Neural progenitor cell (in vitro differentiated cells): ENCODE measurements around the gene LIPE. TPM values are rescaled to one million over a fixed set of nuclear protein-coding genes. Genes with fewer than 3 reads are reported as not detected.

ENCODE experiments used
- DNase-seq: peaks from one replicate; pipeline ENCODE4 v3.0.0-alpha.2; 2016; ENCODE audit warnings: low spot score
- H2AFZ ChIP-seq: fragments of 200-600 bp; sonication (generic); replicated peaks from 2 replicates; pipeline ENCODE4 v1.6.1; 2016; ENCODE audit warnings: antibody characterized with exemption
- H3F3A ChIP-seq: fragments of 200-600 bp; sonication (generic); 2 replicates; pipeline ENCODE4 v1.6.1; 2016; ENCODE audit warnings: antibody characterized with exemption, low read depth
- H3K27ac ChIP-seq: fragments of 200-600 bp; sonication (generic); 2 replicates; pipeline ENCODE4 v1.5.1; 2016; ENCODE audit warnings: mild to moderate bottlenecking
- H3K27me3 ChIP-seq: fragments of 200-600 bp; sonication (generic); 2 replicates; pipeline ENCODE4 v1.6.1; 2016; ENCODE audit warnings: mild to moderate bottlenecking, moderate library complexity
- H3K36me3 ChIP-seq: fragments of 200-600 bp; sonication (generic); 2 replicates; pipeline ENCODE4 v1.5.1; 2016
- H3K4me1 ChIP-seq: fragments of 200-600 bp; sonication (generic); 2 replicates; pipeline ENCODE4 v1.6.1; 2016; ENCODE audit warnings: mixed run types
- H3K4me2 ChIP-seq: fragments of 200-600 bp; sonication (generic); 2 replicates; pipeline ENCODE4 v1.6.1; 2016
- H3K4me3 ChIP-seq: fragments of 200-600 bp; sonication (generic); 2 replicates; pipeline ENCODE4 v1.5.1; 2016
- H3K79me2 ChIP-seq: fragments of 200-600 bp; sonication (generic); 2 replicates; pipeline ENCODE4 v1.6.1; 2016; ENCODE audit warnings: low read depth
- H3K9ac ChIP-seq: fragments of 200-600 bp; sonication (generic); 2 replicates; pipeline ENCODE4 v1.6.1; 2016
- H3K9me3 ChIP-seq: fragments of 200-600 bp; sonication (generic); 2 replicates; pipeline ENCODE4 v1.5.1; 2016; ENCODE audit warnings: low read depth
- H4K20me1 ChIP-seq: fragments of 200-600 bp; sonication (generic); 2 replicates; pipeline ENCODE4 v1.6.1; 2016; ENCODE audit warnings: low read depth
- H3K27ac Mint-ChIP-seq: 3 replicates; pipeline ENCODE4 v1.8.0; 2021; ENCODE audit warnings: mixed read lengths
- H3K27me3 Mint-ChIP-seq: 2 replicates; pipeline ENCODE4 v1.8.0; 2022; ENCODE audit warnings: low read depth, mild to moderate bottlenecking, inconsistent platforms, moderate library complexity, mixed read lengths; ENCODE audit not compliant: insufficient read depth
- H3K36me3 Mint-ChIP-seq: 3 replicates; pipeline ENCODE4 v1.8.0; 2021; ENCODE audit warnings: mixed read lengths
- H3K4me1 Mint-ChIP-seq: 3 replicates; pipeline ENCODE4 v1.8.0; 2021; ENCODE audit warnings: mixed read lengths
- H3K4me3 Mint-ChIP-seq: 3 replicates; pipeline ENCODE4 v1.8.0; 2021; ENCODE audit warnings: mild to moderate bottlenecking, moderate library complexity, mixed read lengths
- H3K9me3 Mint-ChIP-seq: 3 replicates; pipeline ENCODE4 v1.8.0; 2020; ENCODE audit warnings: mixed read lengths
- CTCF ChIP-seq: fragments of 200-600 bp; sonication (generic); IDR thresholded peaks from 2 replicates; pipeline ENCODE4 v1.5.1; 2017; ENCODE audit warnings: antibody characterized with exemption, mild to moderate bottlenecking
- EZH2 ChIP-seq: fragments of 200-600 bp; sonication (generic); IDR thresholded peaks from 2 replicates; pipeline ENCODE4 v1.6.1; 2017; ENCODE audit warnings: antibody characterized with exemption, mild to moderate bottlenecking, moderate library complexity
- EZH2phosphoT487 ChIP-seq: fragments of 200-600 bp; sonication (generic); IDR thresholded peaks from 2 replicates; pipeline ENCODE4 v1.6.1; 2017; ENCODE audit warnings: antibody characterized with exemption
- total RNA-seq: library from RNA; depleted of rRNA; stranded (reverse); fragments of >200 nt; gene quantifications from 2 replicates; pipeline ENCODE4 v1.2.3, GENCODE V29; 2015; ENCODE audit warnings: low replicate concordance

The LIPE gene
- total RNA-seq, 1 donor from 2014 or later = 3.5 TPM

- Histone ChIP-seq H3K36me3 (no peaks in the 10 kb centered on the region), H4K20me1 (no peaks in the 10 kb centered on the region), H2AFZ (peak overlapping the region; percentile 94), H3F3A (peaks cover 11% of the 10 kb centered on the region), H3K79me2 (no peaks in the 10 kb centered on the region), H3K4me1 (peaks cover 5% of the 10 kb centered on the region), H3K9me3 (no peaks in the 10 kb centered on the region), H3K4me2 (peak overlapping the region; percentile 65), H3K9ac (no peak overlapping the region), H3K27me3 (peaks cover 42% of the 10 kb centered on the region), H3K4me3 (peak overlapping the region; percentile 60), H3K27ac (no peak overlapping the region)
- Mint-ChIP-seq H3K27me3 (peaks cover 20% of the 10 kb centered on the region), H3K4me3 (peak overlapping the region; percentile 76), H3K4me1 (peaks cover 10% of the 10 kb centered on the region), H3K36me3 (no peaks in the 10 kb centered on the region), H3K9me3 (peaks cover 2% of the 10 kb centered on the region), H3K27ac (peak overlapping the region; percentile 48)
- TF ChIP-seq CTCF = peak; percentile 65
- no peak for TF ChIP-seq EZH2phosphoT487
- peak; percentile 32 for TF ChIP-seq EZH2
- peak; percentile 89 for DNase-seq
Observed at GRCh38 chr19:42386974-42387707, 40.0 kb downstream of the LIPE start.

GRCh38 chr19:42380155-42380554 lies 47.0 kb downstream of the LIPE start:
- no peaks in the 10 kb centered on the region for H3K27me3 ChIP-seq
- no peak for DNase-seq
- H3K79me2 ChIP-seq = no peaks in the 10 kb centered on the region
- no peaks in the 10 kb centered on the region for H3K9me3 ChIP-seq
- Mint-ChIP-seq H3K27me3 (peaks cover 2% of the 10 kb centered on the region), H3K4me1 (peaks cover 8% of the 10 kb centered on the region), H3K27ac (no peak overlapping the region), H3K9me3 (no peaks in the 10 kb centered on the region), H3K4me3 (no peak overlapping the region), H3K36me3 (peaks cover 5% of the 10 kb centered on the region)
- no peak overlapping the region for H3K4me3 ChIP-seq
- H3K27ac ChIP-seq = no peak overlapping the region
- no peak for TF ChIP-seq CTCF
- no peak for TF ChIP-seq EZH2phosphoT487
- no peak for TF ChIP-seq EZH2
- no peak overlapping the region for H3K9ac ChIP-seq
- H3F3A ChIP-seq = no peaks in the 10 kb centered on the region
- H3K4me2 ChIP-seq = no peak overlapping the region
- no peaks in the 10 kb centered on the region for H3K36me3 ChIP-seq
- no peaks in the 10 kb centered on the region for H4K20me1 ChIP-seq
- H2AFZ ChIP-seq = no peak overlapping the region
- H3K4me1 ChIP-seq = no peaks in the 10 kb centered on the region

- H3K79me2 ChIP-seq = no peaks in the 10 kb centered on the region
- no peak overlapping the region for H3K4me2 ChIP-seq
- H3F3A ChIP-seq = no peaks in the 10 kb centered on the region
- H3K9ac ChIP-seq = no peak overlapping the region
- no peaks in the 10 kb centered on the region for H3K9me3 Mint-ChIP-seq
- peaks cover 8% of the 10 kb centered on the region for H3K4me1 Mint-ChIP-seq
- H3K4me3 Mint-ChIP-seq = no peak overlapping the region
- H3K36me3 ChIP-seq = no peaks in the 10 kb centered on the region
- peaks cover 5% of the 10 kb centered on the region for H3K36me3 Mint-ChIP-seq
- H2AFZ ChIP-seq = no peak overlapping the region
- peaks cover 5% of the 10 kb centered on the region for H3K27me3 Mint-ChIP-seq
- no peaks in the 10 kb centered on the region for H4K20me1 ChIP-seq
- peak overlapping the region; percentile 69 for H3K27ac Mint-ChIP-seq
- no peak overlapping the region for H3K27ac ChIP-seq
- no peaks in the 10 kb centered on the region for H3K9me3 ChIP-seq
- H3K4me3 ChIP-seq = no peak overlapping the region
- no peak for DNase-seq
- TF ChIP-seq EZH2 (no peak), EZH2phosphoT487 (no peak), CTCF (no peak)
- H3K27me3 ChIP-seq = no peaks in the 10 kb centered on the region
- H3K4me1 ChIP-seq = no peaks in the 10 kb centered on the region
Observed at GRCh38 chr19:42378225-42379215, 48.7 kb downstream of the LIPE start.
